GM13977 (cell line): ENCODE measurements around the gene MAP3K15.

Experiments used
- DNase-seq: peaks from one replicate; pipeline ENCODE4 v3.0.0; 2012; ENCODE audit warnings: low spot score
- in situ Hi-C: fragments of 300-500 bp; cut with MboI; formaldehyde crosslinking; loops from one replicate; pipeline ENCODE4 v1.12.0; 2022; ENCODE audit warnings: low sequenced_read_pairs, low pct_unique_long_range_greater_than_20kb, mixed read lengths, inconsistent platforms; ENCODE audit not compliant: unreplicated experiment
- TF ChIP-seq, protein P1 (sequence below): IDR thresholded peaks from 2 replicates; pipeline ENCODE4 v1.5.1; 2012; ENCODE audit warnings: mild to moderate bottlenecking, control low read depth; ENCODE audit not compliant: insufficient read depth; ENCODE audit errors: extremely low read depth, missing control alignments

Gene MAP3K15

GRCh38 chrX:19331831-19332230 lies 183.5 kb downstream of the MAP3K15 start:
- in situ Hi-C loops = loop anchor here (10.0 to 25.0 kb wide), 2 partner anchors 295 to 947 kb away; no protein-coding TSS in a partner anchor

DNA sequence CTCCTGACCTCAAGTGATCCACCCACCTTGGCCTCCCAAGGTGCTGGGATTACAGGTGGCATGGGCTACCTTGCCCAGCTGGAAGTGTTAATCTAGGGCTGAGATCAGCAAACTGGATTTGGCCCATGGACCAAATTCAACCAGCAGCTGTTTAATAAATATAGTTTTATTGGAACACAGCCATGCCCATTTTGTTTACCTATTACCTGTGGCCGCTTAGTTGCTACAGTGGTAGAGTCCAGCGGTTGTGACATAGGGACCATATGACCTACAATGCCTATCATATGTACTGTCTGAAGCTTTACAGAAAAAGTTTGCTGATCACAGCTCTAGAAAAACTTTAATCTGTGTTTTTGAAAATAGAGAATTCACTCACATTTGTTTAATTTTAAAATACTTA lies 188.7 kb downstream of the MAP3K15 start:
- in situ Hi-C loops = loop anchor here (25.0 kb wide), 1 partner anchor 289 kb away; no protein-coding TSS in a partner anchor
- DNase-seq = no peak
- TF ChIP-seq, protein P1, sequence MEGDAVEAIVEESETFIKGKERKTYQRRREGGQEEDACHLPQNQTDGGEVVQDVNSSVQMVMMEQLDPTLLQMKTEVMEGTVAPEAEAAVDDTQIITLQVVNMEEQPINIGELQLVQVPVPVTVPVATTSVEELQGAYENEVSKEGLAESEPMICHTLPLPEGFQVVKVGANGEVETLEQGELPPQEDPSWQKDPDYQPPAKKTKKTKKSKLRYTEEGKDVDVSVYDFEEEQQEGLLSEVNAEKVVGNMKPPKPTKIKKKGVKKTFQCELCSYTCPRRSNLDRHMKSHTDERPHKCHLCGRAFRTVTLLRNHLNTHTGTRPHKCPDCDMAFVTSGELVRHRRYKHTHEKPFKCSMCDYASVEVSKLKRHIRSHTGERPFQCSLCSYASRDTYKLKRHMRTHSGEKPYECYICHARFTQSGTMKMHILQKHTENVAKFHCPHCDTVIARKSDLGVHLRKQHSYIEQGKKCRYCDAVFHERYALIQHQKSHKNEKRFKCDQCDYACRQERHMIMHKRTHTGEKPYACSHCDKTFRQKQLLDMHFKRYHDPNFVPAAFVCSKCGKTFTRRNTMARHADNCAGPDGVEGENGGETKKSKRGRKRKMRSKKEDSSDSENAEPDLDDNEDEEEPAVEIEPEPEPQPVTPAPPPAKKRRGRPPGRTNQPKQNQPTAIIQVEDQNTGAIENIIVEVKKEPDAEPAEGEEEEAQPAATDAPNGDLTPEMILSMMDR = no peak

More at GRCh38 chrX:19331831-19332230, 183.5 kb downstream of the MAP3K15 start:
- no peak for DNase-seq
- TF ChIP-seq, protein P1 = no peak
